Measurements from ENCODE around the gene RPL5.

DNA sequence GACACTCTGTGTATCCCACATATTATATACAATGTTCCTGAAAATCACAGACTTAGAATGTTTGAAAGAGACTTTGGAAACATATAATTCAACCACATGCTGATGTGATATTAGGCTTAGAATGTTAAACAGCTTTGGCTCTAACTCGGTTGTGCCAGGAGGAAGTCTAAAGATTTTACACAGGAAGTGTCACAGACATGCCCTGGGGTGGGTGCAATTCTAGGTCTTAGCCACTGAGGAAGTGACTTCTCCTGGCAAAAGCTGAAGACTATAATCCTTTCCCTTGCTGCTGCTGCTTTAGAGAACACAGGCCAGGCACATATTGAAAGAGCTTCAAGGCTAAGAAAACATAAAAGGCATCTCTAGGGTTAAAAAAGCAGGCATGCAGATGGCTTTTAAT is 51.0 kb downstream of the RPL5 start:
- no peak; the same call in 1 of the 2 replicates for TF ChIP-seq CTCF (conservative IDR thresholded peaks at IDR 0.05; ENCODE audit: low read length)
- TF ChIP-seq EZH2phosphoT487 (IDR thresholded peaks at IDR 0.05; ENCODE audit: borderline replicate concordance, low read depth, low read length), result no peak

All from OCI-LY7 (cell line).